ENCODE data around the gene VWF.

VWF gene

DNA sequence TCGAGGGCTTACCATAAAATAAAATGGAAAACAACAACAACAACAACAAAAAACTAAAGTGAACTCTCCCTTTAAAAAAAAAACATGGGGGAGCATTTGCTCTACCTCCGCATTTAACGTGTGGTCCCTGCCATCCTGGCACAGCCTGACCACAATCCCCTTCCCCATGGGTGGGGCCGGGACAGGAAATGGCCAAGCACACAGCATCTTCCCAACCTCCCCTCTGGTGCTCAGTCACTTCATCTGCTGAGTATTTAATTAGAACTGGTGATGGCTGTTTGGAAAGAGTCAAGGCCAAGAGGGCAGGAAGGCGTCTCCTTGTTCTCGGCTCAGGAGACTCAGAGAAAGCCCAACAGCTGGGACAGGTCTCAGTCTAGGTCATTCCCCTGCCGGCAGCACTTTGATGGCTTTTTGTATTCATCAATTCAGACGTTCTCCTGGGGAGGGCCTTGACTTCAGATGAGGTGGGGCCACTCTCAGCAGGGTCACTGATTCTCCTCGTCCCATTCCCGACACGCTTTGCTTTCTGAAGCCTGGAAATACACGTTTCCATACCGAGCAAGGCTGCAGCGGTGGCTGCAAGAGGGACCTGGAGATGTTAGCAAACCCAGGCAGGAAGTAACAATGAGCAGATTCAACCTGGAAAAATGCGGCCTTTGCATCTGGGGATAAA lies 223.8 kb downstream of the VWF start:
- DNase-seq (ENCODE audit: low read depth) = no peak
- TF ChIP-seq, protein P1, sequence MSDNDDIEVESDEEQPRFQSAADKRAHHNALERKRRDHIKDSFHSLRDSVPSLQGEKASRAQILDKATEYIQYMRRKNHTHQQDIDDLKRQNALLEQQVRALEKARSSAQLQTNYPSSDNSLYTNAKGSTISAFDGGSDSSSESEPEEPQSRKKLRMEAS (IDR thresholded peaks at IDR 0.05; ENCODE audit: low read depth, low read length) = no peak
- TF ChIP-seq, protein P2, sequence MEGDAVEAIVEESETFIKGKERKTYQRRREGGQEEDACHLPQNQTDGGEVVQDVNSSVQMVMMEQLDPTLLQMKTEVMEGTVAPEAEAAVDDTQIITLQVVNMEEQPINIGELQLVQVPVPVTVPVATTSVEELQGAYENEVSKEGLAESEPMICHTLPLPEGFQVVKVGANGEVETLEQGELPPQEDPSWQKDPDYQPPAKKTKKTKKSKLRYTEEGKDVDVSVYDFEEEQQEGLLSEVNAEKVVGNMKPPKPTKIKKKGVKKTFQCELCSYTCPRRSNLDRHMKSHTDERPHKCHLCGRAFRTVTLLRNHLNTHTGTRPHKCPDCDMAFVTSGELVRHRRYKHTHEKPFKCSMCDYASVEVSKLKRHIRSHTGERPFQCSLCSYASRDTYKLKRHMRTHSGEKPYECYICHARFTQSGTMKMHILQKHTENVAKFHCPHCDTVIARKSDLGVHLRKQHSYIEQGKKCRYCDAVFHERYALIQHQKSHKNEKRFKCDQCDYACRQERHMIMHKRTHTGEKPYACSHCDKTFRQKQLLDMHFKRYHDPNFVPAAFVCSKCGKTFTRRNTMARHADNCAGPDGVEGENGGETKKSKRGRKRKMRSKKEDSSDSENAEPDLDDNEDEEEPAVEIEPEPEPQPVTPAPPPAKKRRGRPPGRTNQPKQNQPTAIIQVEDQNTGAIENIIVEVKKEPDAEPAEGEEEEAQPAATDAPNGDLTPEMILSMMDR (IDR thresholded peaks at IDR 0.05; ENCODE audit: low read depth, low read length) = no peak
- no peak for TF ChIP-seq POLR2A (IDR thresholded peaks at IDR 0.05; ENCODE audit: extremely low read depth, insufficient read length)
- TF ChIP-seq MYC (IDR thresholded peaks at IDR 0.05; ENCODE audit: low read depth, low read length) = no peak
- H3K4me3 ChIP-seq (ENCODE audit: low read depth, low read length) = no peak overlapping the region

DNA sequence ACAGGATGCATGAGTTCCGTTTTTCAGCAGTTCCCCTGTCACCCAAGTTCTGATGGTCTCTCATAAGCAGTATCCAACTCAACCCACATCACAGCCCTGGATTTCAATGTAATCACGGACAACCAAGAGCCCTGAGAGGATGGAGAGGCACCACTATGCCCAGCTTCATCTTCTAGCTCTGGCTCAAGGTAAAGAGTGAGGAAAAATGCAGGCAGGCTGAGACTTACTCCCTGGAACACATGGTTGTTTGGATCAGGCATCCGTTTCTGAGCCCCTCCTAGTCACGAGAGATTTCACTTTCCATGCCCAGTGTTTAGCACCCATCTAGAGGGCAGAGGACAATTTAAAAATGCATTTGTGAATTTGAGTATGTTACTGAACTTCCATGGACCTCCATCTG lies 224.4 kb downstream of the VWF start:
- no peak for DNase-seq (ENCODE audit: low read depth)
- H3K4me3 ChIP-seq (ENCODE audit: low read depth, low read length) = no peak overlapping the region
- TF ChIP-seq, protein P1 (IDR thresholded peaks at IDR 0.05; ENCODE audit: low read depth, low read length) = no peak
- no peak for TF ChIP-seq MYC (IDR thresholded peaks at IDR 0.05; ENCODE audit: low read depth, low read length)
- TF ChIP-seq, protein P2 (IDR thresholded peaks at IDR 0.05; ENCODE audit: low read depth, low read length) = no peak
- no peak for TF ChIP-seq POLR2A (IDR thresholded peaks at IDR 0.05; ENCODE audit: extremely low read depth, insufficient read length)

DNA sequence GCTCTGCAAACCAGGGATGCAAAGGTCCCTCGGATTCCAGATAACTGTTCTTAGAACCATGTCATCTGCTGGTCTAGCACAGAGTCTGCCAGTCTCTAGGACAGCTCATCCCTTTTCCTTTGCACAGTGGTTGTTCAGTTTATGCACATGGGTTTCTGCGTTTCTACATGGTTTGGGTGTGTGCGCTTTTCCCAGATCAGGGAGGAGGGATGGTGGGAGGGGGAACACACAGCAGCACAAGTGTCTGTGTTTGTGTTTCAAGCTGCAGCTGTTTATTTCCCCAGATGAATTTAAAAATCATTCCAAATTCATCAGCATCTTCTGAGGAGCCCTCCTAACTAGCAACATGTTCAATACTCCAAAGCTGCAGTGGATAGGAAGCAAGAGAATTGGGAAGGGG lies 224.8 kb downstream of the VWF start:
- H3K4me3 ChIP-seq (ENCODE audit: low read depth, low read length) = no peak overlapping the region
- DNase-seq (ENCODE audit: low read depth) = no peak
- TF ChIP-seq, protein P2 (IDR thresholded peaks at IDR 0.05; ENCODE audit: low read depth, low read length) = no peak
- TF ChIP-seq, protein P1 (IDR thresholded peaks at IDR 0.05; ENCODE audit: low read depth, low read length) = no peak
- TF ChIP-seq MYC (IDR thresholded peaks at IDR 0.05; ENCODE audit: low read depth, low read length) (no peak), POLR2A (IDR thresholded peaks at IDR 0.05; ENCODE audit: extremely low read depth, insufficient read length) (no peak)

DNA sequence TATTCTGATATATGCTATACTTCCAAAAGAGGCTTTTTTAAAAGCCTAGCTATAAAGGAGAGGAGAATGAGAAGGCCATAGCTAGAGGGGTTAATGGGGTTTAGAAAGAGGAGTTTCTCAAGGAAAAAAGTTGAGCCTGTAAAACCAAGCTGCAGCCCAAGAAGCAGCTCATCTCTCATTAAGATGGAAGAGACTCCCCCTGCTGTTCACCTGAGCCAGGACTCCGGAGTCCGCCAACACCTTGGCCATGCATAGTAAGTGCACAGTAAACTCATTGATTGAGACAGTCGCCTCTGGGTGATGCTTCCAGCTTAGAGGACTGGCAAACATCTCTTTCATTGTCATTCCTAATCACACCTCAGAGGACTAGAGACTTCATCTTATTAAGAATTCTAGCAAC lies 225.6 kb downstream of the VWF start:
- TF ChIP-seq MYC (IDR thresholded peaks at IDR 0.05; ENCODE audit: low read depth, low read length) = no peak
- TF ChIP-seq, protein P1 (IDR thresholded peaks at IDR 0.05; ENCODE audit: low read depth, low read length) = no peak
- no peak for TF ChIP-seq POLR2A (IDR thresholded peaks at IDR 0.05; ENCODE audit: extremely low read depth, insufficient read length)
- TF ChIP-seq, protein P2 (IDR thresholded peaks at IDR 0.05; ENCODE audit: low read depth, low read length) = no peak
- DNase-seq (ENCODE audit: low read depth) = no peak
- no peak overlapping the region for H3K4me3 ChIP-seq (ENCODE audit: low read depth, low read length)

Measured in NB4 (cell line).